Tibial artery (tissue), 4 donors: ENCODE data around the gene EPB41L2.

Experiments
- DNase-seq, 2 donors: peaks; one replicate each; pipeline ENCODE4 v3.0.0-alpha.2; 2019
- H3K27ac ChIP-seq, 2 donors: fragments of 200-600 bp; sonication (generic) in 1 of 2; 1 replicate in 1 of 2; 2 replicates in 1 of 2; pipeline ENCODE4 v1.5.1; 2018 to 2019; ENCODE audit warnings: mild to moderate bottlenecking in 1 of 2
- H3K27me3 ChIP-seq, 2 donors: fragments of 200-600 bp; sonication (generic) in 1 of 2; one replicate each; pipeline versions ENCODE4 v1.5.1 to v1.6.0; 2016 to 2019
- H3K36me3 ChIP-seq, 3 donors: fragments of 200-600 bp; sonication (generic) in 2 of 3; one replicate each; pipeline ENCODE4 v1.5.1; 2016 to 2019; ENCODE audit warnings: mild to moderate bottlenecking in 2 of 3
- H3K4me1 ChIP-seq, 4 donors: fragments of 200-600 bp; sonication (generic) in 2 of 4; 1 replicate in 3 of 4; 2 replicates in 1 of 4; pipeline ENCODE4 v1.5.1; 2016 to 2019
- H3K4me3 ChIP-seq, 2 donors: fragments of 200-600 bp; sonication (generic) in 1 of 2; 1 replicate in 1 of 2; 2 replicates in 1 of 2; pipeline ENCODE4 v1.5.1; 2018 to 2019; ENCODE audit warnings: mild to moderate bottlenecking in 2 of 2
- H3K9me3 ChIP-seq, 3 donors: fragments of 200-600 bp; sonication (generic) in 1 of 3; one replicate each; pipeline ENCODE4 v1.5.1; 2016 to 2019
- CTCF ChIP-seq, 2 experiments: fragments of 200-600 bp in 1 of 2; fragments of 450-650 bp in 1 of 2; IDR thresholded peaks; one replicate each; pipeline ENCODE4 v1.5.1; 2017 to 2019; ENCODE audit warnings: antibody characterized with exemption in 2 of 2, mild to moderate bottlenecking in 1 of 2, moderate library complexity in 1 of 2
- intact Hi-C: fragments of 100-400 bp; cut with DNase I; formaldehyde crosslinking; loops from one replicate; pipeline ENCODE4 v1.15.0; 2023; ENCODE audit warnings: low total_unique reads

Gene EPB41L2

GRCh38 chr6:131004387-131004755, 58.7 kb downstream of the EPB41L2 start:
- H3K27ac ChIP-seq = no peak overlapping the region
- peaks cover 0 to 26% (median 3%) of the 10 kb centered on the region in 4 donors for H3K4me1 ChIP-seq
- H3K4me3 ChIP-seq = no peak overlapping the region
- no peaks in the 10 kb centered on the region for H3K36me3 ChIP-seq
- no peaks in the 10 kb centered on the region for H3K27me3 ChIP-seq
- no peak for TF ChIP-seq CTCF (IDR thresholded peaks at IDR 0.05)
- DNase-seq = no peak
- intact Hi-C loops = no loop called here
- peaks cover 0 to 10% (median 7%) of the 10 kb centered on the region in 3 donors for H3K9me3 ChIP-seq

DNA sequence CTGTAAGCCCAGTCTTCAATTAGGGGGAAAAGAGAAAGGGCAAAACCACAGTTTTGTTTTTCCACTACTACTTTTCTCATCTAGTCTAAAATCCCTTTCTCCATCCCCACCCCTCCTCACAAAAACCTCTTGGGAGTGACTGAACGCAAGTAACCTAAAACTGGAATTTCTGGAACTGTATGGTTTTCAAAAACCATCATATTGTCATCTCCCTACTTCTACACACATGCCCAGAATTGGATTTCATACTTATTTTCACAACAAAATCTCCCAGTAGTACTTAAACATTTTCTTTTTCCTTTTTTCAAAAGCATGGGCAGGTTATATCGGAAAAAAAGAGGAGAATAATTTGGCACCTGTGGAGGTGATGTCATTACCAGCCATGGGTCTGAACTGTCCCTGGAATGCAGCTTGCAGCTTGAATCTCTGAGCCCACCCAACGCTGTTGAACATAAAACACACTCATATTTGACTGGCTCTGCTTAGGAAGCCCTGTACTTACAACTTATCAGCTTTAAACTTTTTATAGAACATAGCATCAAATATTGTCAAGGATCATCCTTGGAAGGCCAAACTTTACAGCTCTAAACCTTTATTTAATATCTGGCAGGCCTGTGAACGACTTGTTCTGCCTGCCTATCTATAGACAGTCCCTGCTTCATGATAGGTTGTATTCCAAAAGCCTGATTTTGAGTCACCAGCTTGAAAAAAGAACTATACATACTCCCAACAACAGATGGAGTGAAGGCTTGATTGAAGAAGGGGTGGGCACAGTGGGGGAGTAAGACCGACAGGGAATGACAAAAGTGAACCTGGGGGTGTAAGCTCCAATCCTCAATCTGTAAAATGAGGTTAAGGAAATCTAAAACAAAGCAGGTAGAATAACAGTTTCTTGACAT, 59.3 kb downstream of the EPB41L2 start:
- Histone ChIP-seq H3K27me3 (no peaks in the 10 kb centered on the region), H3K4me1 (peaks cover 0 to 26% (median 3%) of the 10 kb centered on the region in 4 donors), H3K4me3 (no peak overlapping the region), H3K27ac (no peak overlapping the region), H3K9me3 (peaks cover 0 to 10% (median 7%) of the 10 kb centered on the region in 3 donors), H3K36me3 (no peaks in the 10 kb centered on the region)
- DNase-seq = no peak
- no peak for TF ChIP-seq CTCF (IDR thresholded peaks at IDR 0.05)
- intact Hi-C loops = no loop called here

DNA sequence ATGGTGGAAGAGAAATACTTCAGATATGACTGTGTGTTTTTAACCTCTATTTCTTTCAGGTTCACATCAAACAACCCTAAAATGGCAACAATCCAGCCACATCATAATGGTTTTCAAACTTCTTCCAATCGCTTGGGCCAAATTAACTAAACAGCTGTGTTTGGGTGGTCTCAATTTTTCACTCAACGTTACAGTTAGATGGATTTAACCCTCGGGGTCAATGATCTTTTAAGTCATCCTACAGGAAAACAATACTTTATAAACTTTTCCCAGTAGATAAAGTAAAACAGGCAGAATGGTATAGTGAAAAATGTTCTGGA, 60.4 kb downstream of the EPB41L2 start:
- no peaks in the 10 kb centered on the region for H3K27me3 ChIP-seq
- H3K9me3 ChIP-seq = peaks cover 0 to 8% (median 7%) of the 10 kb centered on the region in 3 donors
- H3K27ac ChIP-seq = peak overlapping the region; percentile 20 to 24
- intact Hi-C loops = no loop called here
- no peak overlapping the region for H3K4me3 ChIP-seq
- DNase-seq = no peak
- H3K4me1 ChIP-seq = peaks cover 0 to 26% (median 3%) of the 10 kb centered on the region in 4 donors
- TF ChIP-seq CTCF (IDR thresholded peaks at IDR 0.05) = no peak
- H3K36me3 ChIP-seq = no peaks in the 10 kb centered on the region

DNA sequence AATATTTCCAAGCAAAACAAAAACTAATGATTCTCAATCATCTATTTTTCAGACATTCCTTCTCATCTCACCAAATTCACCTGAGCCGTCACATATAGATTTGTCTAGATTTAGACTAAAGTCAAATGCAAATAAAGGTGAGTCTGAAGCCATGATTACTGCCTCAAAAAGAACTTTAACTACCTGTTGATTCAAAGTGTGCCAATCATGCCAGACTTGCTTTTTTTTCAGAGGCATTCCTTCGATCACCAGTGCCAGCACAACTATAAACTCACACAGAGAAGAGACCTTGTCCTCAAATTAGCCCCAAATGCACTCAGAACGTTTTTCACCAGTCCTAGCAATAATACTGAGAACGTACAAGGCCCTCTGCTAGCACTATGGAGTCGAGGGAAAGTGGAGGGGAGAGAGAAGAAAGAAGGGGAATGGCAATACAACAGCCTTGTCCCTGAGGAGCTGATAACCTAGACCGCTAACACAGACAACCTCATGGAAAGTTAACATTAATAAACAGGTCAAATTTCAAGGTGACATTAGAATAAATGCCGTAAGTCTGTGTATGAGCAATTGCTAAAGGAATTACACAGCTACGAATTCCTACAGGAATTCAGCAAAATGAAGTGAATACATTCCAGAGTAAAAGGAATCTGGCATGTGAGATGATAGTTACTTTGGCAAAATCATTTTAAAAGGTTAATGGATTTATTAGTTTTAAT, 60.9 kb downstream of the EPB41L2 start:
- Histone ChIP-seq H3K4me3 (no peak overlapping the region), H3K27ac (peak overlapping the region; percentile 20 to 24), H3K4me1 (peaks cover 0 to 30% (median 6%) of the 10 kb centered on the region in 4 donors), H3K27me3 (no peaks in the 10 kb centered on the region), H3K9me3 (peaks cover 0 to 3% (median 2%) of the 10 kb centered on the region in 3 donors), H3K36me3 (no peaks in the 10 kb centered on the region)
- TF ChIP-seq CTCF (IDR thresholded peaks at IDR 0.05) = no peak
- intact Hi-C loops = no loop called here
- no peak for DNase-seq

DNA sequence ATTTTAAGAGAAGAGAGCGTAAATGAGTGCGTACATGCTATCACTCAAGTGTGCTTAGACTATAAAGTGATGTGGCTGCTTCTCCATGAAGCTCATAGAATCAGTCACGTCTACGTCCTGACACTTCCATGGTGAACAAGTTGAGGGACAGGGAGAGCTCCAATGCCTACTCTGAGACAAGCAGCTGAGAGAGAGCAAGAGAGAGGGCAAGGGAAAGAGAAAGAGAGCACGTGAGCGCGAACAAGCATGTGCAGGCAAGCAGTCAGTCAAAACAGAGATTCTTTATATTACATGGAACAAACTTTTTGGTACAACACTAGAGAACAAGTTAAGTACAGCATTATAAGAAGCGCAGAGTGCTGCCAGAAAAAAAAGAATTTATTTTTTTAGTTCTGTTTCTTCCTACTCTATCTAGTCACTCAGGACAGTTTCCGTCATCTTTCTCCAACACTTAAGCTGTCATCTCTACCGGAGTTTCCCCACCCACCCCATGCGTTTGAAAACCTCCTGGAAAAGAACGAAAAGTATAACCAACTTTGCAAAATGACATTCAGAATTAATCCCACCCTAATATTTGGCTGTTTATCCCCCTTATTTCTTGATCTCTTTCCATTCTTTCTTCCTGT, 61.8 kb downstream of the EPB41L2 start:
- Histone ChIP-seq H3K9me3 (no peaks in the 10 kb centered on the region), H3K27me3 (no peaks in the 10 kb centered on the region), H3K27ac (no peak overlapping the region), H3K36me3 (no peaks in the 10 kb centered on the region), H3K4me1 (peaks cover 0 to 38% (median 8%) of the 10 kb centered on the region in 4 donors), H3K4me3 (peak overlapping the region; percentile 8)
- intact Hi-C loops = no loop called here
- DNase-seq = no peak
- no peak for TF ChIP-seq CTCF (IDR thresholded peaks at IDR 0.05)
